Germinal center (tissue), 1 donor: ENCODE data around the gene SERPING1.
"Not testable (repeated sequence)": the region's sequence is repeated elsewhere in the genome, so short reads cannot be mapped to it uniquely, and the experiment has no call there.

ENCODE experiments used
- DNase-seq: peaks from one replicate; pipeline ENCODE4 v3.0.0; 2012; ENCODE audit warnings: mixed read lengths, low spot score

The SERPING1 gene

GRCh38 chr11:57638005-57638781 is 40.7 kb downstream of the SERPING1 start:
- DNase-seq, result no peak

DNA sequence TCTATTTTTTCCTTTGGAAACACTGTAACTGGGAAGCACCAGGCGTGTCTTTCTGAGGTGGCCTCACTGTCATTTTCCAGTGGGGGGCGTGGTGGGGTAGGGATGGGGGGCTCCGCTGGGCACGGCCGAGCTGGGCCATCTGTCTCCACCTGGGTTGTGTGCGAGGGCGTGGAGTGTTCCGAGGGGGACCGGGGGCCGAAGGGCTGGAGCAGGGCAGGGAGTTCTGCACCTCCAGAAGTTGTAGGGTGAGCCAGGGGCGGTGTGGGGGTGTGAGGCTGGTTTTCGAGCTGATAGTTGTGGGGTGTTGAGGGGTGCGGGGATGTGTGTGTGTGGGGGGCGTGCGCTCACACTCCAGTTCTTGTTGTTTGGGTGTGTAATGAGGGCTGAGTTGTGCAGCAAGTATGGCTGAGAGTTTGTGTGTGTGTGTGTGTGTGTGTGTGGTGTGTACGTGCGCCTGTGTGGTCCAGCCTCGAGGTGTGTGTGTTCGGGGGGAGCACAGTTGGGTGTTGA is 41.4 kb downstream of the SERPING1 start:
- DNase-seq, result no peak

GRCh38 chr11:57639321-57640067 is 42.0 kb downstream of the SERPING1 start:
- no peak for DNase-seq

GRCh38 chr11:57640068-57640800 is 42.7 kb downstream of the SERPING1 start:
- DNase-seq, result no peak

DNA sequence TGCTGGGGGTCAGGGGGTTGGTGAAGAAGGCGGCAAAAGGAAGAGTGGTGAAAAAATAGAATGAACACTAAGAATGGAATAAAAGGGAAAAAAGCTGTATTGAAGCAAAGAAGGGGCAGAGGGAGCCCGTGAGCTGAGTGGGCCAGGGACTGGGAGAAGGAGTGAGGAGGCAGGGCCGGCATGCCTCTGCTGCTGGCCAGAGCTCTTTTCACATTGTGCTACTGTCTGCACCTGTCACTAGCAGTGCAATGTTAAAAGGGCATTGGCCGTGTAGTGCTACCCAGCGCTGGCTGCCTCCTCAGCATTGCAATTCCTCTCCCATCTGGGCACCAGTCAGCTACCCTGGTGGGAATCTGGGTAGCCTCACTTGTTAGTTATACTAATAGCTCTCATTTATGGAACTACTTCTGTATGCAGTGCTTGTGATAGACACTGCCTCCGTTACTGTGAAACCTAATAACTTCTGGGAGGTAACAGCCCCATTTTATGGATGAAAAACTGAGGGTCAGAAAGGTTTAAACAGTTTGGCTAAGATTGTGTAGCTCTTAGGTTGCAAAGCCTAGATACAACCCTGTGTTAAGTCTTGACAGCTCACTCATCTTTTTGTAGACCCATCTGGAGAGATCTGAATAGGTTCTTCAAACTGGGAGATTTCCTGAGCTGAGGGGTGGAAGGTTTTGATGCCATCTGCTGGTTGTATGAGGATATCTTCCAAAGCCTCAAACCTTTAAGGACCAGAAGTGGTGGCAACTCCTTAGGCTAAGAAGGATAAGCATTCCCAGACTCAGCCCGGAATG is 43.7 kb downstream of the SERPING1 start:
- DNase-seq, result no peak

- DNase-seq, result no peak
Measured at GRCh38 chr11:57643802-57644201, 46.3 kb downstream of the SERPING1 start.

GRCh38 chr11:57644748-57645688 is 47.5 kb downstream of the SERPING1 start:
- peak; percentile 86 for DNase-seq

- DNase-seq, result no peak
Measured at GRCh38 chr11:57645689-57646085, 48.2 kb downstream of the SERPING1 start.

- no peak for DNase-seq
Measured at GRCh38 chr11:57646194-57646798, 48.8 kb downstream of the SERPING1 start.

- no peak for DNase-seq
Measured at GRCh38 chr11:57646799-57647303, 49.4 kb downstream of the SERPING1 start.

DNA sequence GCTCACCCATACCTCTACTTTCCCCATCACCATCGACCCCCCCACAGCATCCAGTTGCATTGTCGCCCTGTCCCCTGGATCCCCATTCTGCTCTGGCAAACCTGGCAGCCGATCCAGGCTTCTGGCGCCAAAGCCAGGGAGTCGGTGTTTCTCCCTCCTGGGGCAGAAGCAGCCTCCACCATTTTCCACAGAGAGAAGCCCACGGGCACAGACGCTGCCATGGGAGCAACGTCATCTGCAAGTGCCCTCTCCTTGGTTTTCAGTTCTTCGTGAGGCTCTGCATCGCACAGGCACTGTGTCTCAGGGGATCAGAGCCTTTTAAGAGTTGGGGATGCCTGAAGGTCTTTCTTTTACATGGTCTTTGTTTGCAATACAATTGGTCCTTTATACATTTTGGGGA is 49.9 kb downstream of the SERPING1 start:
- no peak for DNase-seq

DNA sequence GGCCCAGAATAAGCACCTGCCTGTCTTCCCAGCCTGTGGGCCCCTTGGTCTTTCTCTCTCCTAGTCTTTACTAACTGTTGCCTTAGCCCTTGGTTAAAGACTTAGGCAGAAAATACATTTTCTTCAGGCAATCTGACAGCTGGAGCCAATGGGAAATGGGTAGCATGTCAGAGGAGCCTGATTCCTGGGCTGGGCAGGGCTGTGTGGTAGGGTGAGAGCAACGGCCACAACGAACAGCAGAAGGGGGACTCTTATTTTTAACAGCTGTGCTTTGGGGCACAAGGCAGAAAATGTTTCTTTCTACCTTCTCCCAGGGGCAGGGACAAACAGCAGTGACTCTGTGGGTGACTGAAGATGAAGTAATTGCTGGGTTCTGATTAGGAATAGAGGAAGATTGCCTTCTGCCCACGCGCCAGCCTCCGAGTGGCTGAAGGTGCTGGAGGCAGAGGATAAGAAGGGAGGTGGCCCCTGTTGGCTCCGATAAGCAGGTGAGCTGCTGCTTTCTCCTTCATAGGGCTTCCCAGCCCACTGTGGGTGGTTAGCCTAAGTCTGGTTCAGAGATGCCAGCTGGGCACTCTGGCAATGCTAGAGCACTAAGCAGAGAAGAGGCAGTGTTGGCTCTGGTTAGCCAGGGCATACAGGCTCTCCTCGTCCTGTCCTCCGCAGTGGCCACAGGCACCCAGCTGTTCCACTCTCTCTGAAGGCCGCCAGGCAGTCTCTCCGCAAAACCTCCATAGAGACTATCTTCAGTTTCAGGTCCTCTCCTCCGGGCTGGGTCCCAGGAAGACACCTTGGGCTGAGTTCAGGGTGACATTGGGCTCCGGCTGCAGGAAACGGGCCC is 50.7 kb downstream of the SERPING1 start:
- no peak for DNase-seq

DNA sequence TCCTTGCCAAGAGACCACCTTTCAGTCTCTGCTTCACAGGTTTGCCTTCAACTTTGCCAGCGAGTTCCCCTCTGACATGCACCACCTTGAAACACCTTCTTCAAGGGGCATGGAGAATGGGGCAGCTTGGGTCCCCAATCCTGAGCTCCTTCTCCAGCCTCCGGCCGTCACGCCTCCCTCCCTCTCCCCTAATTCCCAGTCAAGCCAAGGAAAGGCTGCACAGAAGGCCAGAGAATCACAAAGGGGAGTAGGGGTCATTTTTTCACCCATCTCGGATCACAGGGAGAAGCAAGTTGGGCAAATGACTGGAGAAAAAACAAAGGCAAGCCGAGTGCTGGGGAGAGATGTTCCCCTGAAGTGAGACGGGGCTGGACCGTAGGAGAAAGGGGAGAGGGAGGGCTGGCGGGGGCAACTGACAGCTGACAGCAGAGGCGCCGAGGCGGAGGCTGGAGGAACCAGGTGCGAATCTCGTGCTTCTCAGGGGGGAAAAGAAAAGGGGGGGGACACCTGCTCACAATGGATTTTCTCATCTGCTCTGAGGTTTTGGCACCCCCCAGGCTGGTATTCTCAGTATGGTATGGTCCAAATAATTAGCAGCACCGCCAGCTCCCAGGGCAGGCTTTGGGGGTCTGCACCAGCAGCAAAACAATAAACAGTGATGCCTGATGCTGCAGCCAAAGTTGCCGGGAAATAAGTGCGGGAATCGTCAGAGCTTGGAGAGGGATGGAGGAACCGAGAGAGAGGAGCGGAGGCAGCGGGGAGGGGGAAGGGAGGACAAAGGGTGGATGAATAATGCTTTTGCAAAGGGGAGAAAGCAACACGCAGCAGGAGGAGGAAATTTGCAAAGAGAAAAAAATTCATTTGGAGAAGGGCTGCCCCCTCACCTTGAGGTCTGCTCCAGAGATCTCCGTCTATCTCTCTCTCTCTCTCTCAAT is 51.6 kb downstream of the SERPING1 start:
- no peak for DNase-seq

DNA sequence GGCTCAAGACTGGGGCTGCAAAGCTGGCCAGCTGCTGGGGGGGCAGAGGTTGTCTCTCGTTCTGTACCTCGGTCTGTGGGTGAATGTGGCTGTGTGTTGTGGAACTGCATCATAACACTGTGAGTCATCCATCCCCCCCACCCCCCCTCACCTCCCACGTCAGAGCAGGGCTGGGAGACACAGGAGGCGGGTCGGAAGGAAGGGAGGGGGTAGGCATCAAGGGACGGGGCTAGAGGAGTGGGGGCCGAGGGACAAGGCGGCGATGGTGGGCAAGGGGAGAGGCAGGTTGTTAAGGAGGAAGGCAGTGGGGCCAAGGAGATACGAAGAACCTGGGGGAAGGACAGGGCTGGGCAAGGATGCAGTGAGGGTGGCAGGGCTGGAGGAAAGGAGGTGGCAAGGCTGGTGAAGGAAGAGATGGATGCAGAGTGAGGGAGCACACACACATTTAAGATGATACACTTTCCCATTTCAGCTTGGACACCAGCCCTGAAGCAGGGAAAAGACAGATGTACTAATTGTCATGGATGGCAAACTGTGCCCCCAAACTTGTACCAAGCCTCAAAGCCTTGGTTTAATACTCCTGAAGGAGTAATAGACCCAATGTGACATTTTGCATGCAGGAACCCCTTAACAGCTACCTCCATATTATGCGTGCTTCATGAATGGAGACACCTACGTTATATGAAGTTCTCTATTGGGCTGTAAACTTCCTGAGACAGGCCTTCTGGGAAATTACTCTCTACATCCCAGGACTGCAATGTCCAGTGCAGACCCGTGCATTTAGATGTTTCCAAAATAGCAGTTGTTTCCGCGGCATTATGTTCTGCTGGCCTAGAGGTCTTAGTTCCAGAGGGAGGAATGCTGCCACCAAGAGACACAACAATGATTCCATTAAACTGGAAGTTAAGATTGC is 52.6 kb downstream of the SERPING1 start, which contains the start of gene YPEL4:
Gene YPEL4 (minus strand): TSS at position 87 of the 913 bp plus-strand sequence. CDS start 2,805 bp downstream, outside the sequence.
- DNase-seq, result no peak

DNA sequence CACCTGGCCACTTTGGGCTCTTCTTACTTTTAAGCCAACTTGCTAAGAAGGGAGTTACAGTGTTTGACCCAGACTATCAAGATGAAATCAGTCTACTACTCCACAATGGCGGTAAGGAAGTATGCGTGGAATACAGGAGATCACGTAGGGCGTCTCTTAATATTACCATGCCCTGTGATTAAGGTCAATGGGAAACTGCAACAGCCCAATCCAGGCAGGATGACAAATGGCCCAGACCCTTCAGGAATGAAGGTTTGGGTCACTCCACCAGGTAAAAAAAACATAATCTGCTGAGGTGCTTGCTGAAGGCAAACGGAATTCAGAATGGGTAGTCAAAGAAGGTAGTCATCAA is 53.2 kb downstream of the SERPING1 start:
- no peak for DNase-seq

- DNase-seq, result no peak
Measured at GRCh38 chr11:57651408-57651807, 53.9 kb downstream of the SERPING1 start.

GRCh38 chr11:57652230-57652629 is 54.7 kb downstream of the SERPING1 start:
- not testable (repeated sequence) for DNase-seq
